Thyroid gland (tissue), 4 donors: Measurements from ENCODE around the gene HEMK1.

ENCODE experiments used
- CTCF ChIP-seq, 6 experiments: fragments of 200-600 bp in 3 of 6; fragments of 450-650 bp in 3 of 6; sonication (generic) in 3 of 6; IDR thresholded peaks; one replicate each; pipeline ENCODE4 v1.5.1; 2016 to 2019; ENCODE audit warnings: antibody characterized with exemption in 6 of 6, mild to moderate bottlenecking in 2 of 6, inconsistent platforms in 1 of 6, moderate library complexity in 1 of 6
- POLR2A ChIP-seq, 2 donors: fragments of 450-650 bp; IDR thresholded peaks; one replicate each; pipeline ENCODE4 v1.6.1; 2017; ENCODE audit warnings: antibody characterized with exemption in 2 of 2, mild to moderate bottlenecking in 2 of 2, moderate library complexity in 1 of 2

DNA sequence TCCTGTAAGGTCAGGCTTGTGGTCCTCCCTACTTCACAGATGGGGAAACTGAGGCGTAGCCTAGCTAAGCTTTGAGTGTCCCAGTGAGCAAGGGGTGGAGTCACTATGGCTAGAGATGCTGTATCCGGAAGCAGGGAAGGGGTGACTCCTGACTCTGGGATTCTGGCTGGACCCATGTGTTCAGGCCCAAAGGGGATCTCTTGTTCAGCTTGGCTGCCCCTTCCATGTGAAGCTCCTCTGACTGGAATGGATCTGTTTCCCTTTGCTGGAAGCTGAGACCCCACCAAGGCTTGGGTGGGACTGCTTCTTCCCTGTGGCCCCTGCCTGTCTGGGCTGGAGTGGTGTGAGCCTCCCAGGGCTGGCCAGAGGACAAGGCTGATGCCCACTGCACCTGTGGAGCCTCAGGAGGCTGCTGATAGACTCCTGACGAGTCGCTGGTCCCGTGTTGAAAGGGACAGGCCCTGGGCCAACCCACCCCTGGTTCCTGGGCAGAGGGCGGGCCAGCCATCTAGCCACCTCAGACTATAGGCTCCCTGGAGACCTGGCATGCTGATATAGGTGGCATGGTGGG, 48.7 kb downstream of the HEMK1 start:
- TF ChIP-seq CTCF (IDR thresholded peaks at IDR 0.05), result no peak
- no peak for TF ChIP-seq POLR2A (IDR thresholded peaks at IDR 0.05)
